ENCODE data around the gene TSC22D2.

The TSC22D2 gene

DNA sequence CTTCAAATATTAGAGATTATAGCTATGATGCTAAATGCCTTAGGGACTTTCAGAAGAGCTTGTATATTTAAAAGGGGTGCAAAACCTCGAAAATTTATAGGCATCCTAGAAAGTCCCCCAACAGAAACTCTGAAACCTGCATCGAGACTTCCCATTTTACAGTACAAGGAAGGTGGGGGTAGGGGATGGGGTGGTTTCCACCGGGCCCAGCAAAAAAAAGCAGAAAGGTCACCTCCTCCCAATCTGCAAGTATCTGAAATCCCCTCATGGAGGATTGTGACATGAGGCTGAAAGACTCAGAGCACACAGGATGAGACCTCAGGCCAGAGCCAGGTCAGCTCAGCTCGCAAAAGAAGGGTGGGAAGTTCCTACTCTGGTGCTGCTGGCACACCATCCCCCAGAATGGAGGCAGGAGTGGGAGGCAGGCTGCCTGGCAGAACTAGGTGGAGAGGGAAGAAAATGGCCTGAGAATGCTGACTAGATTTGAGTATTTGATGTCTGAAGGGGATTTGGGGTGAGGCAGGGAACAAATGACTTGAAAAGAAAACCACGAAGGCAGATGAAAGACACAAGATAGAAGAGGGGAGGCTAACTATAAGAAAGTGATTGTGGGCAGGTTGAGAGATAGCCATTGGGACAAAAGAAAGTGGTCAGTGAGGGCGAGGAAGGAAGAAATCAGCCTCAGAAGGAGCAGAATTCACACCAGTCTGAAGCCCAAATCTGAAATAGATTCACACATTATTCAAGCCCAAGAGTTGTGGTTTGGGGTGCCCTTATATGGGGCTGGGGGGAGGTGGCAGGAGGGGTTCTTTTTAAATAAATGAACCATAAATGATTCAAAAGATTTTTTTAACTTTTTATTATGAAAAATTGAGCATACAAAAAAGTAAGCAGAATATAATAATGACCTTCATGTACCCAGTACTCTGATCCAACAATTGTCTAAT lies 22.5 kb upstream of the TSC22D2 start:
- DNase-seq: no peak

DNA sequence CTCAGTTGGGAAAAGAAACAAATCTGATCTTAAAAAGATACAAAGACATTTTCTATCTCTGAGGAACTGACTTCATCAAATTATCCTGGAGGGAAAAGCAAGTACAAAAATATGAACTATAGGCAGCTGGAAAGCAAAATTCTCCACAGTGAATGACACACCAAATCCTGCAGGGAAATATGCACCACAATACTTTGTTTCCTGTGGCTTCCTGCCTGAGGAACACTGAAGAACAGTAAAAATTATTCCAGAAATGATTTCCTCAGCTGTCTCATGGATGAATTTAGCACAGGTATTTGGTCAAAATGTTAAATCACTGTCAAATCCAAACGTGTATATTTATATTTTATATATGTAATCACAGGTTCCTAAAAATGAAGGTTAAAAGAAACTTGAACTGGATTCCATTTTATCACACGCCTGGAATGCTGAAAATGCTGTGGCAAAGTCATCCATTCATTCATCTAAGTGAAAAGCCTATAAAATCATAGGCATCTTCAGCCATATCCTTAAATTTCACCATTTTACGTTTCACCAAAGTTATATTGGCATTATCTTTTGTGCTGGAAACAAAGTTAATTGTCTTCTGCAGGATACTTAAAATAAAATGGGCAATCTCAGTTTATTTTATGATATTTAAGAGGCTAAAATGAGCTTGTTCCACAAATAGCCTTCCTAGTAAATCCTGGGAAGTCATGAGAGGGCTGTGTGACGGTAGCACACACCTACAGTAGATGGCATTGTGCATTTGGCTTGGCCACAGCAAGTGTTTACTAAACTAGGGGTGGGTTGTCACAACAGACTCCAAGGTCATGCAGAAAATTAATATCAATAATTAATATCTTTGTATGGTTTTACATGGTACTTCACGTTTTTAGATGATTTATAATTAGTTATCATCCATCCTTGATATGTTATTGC lies 19.3 kb upstream of the TSC22D2 start:
- DNase-seq: no peak

DNA sequence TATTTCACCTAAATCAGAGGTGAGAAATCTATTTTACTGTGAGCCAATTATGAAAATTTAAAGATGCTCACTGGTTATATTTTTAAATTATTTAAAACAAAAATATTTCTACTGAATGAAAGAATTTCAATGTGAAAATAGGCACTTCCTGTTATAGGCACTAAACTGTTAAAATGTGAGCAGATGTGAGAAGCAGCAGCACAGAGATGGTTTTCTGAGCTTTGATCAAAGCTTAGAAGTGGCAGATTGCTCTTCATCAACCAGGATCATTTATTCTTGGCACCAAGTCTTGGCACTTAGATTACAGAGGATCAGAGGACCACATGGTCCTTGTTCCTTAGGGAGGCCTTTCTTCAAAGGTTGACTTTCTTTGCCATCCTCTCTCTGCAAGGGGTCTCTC lies 18.0 kb upstream of the TSC22D2 start:
- DNase-seq: no peak

DNA sequence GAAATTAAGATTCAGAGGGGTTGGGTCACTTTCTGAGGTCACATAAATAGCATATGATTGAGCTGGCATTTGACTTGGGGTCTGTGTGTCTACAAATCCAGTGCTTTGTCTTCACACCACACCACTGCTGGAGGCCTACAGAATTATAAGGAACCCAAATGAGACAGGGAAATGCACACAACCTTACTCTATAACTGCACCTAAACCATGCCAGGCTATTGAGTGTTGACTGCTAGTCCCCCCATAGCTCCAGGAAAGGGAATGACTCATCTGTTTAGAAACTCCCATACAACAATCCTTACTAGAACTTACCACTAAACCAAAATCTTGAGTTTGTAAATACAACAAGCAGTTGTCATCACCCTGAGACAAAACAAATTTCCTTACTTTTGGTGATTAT lies 16.9 kb upstream of the TSC22D2 start:
- DNase-seq: no peak

DNA sequence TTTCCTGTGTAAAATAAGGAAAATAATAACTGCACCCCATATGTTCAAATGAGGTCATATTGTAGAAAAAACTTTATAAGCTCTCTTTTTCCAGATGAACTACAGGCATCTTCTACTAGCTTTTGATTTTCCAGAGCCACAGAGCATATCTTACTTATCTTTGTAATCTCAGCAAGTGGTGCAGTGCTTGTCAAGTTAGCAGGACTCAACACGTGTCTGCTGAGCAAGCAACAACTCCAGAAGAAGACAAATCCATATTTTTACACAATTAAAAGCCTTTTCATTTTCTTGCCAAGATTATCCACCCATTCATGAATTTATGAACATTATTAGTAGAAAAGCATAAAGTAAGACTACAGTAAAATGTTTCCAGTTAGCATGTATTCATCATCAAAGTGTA lies 14.4 kb upstream of the TSC22D2 start:
- DNase-seq: no peak

DNA sequence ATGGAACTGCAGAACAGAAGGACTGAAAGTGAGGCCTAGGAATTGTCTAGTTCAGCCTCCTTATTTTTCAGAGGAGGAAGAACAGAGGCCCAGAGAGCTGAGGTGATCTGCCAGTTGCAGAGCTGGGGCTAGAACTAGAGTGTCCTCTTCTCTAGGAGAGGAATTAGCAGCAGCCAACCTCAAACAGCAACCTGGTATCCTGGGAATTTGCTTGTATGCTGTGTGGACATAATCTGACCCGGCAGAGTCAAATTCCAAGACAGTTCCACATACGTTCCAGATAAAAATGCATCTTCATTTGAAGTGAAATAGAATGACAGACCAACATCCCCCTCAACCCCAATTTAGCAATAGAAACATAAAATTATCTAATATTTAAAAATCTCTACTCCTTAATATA lies 13.5 kb upstream of the TSC22D2 start:
- no peak for DNase-seq

DNA sequence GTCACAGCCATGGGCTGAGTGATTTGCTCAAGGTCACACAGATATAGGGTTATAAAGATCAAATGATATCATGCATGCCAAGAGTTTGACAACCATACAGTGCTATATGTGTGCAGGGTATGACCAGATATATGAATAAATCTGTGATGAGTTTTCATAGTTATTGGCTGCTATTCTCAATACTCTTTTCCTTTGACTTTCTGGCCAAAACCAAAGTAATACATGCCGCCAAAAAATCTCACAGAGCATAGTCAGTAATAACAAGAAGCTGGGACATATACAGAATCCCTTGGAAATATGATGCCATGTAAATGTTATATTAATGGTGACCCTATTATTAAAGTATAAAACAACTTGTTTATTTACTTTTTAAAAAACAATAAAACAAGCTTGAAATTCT lies 11.6 kb upstream of the TSC22D2 start:
- no peak for DNase-seq

DNA sequence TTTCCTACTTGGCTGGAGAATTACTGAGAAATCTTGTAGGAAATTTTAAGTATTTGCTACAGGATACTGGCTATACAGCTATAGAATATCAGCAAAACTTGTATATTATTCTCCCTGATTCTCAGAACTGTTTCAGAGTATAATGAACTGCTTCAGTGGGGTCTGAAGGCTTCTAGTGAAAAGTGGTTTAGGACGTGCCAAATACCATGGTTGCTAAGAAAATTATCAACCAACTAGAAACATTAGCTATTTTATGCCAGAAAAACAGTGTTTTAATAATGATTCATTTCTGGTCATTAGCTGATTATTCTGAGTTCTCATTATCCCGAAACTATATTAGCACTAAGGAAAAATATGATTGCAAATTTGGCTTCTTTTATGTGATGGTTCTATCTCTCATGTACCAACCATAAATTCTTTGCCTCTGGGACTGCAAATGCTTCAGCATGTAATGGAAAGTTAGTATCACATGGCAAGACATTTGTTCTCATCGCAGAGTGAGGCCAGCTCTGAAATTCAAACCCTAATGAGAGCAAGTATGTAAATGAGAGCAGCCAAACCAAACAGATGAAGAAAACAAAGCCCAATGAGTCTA lies 11.0 kb upstream of the TSC22D2 start:
- no peak for DNase-seq

DNA sequence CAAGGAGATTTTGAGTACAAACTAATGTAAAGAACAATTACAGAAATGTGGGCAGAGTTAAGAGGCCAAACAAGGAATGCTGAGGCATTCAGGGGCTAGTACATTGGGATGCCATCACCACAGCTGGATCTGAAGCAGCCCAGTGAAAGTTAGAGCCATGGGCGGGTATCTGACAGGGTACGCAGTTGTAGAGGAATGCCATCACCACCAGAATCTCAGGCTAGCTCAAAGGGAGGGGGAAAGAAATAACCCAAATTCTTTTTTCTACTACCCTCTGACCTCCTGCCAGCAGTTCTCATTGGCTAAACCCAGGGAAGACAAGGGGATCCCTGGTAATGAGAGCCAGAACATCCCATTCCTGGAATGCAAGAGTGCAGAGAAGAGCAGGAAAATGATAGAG lies 9.0 kb upstream of the TSC22D2 start:
- no peak for DNase-seq

DNA sequence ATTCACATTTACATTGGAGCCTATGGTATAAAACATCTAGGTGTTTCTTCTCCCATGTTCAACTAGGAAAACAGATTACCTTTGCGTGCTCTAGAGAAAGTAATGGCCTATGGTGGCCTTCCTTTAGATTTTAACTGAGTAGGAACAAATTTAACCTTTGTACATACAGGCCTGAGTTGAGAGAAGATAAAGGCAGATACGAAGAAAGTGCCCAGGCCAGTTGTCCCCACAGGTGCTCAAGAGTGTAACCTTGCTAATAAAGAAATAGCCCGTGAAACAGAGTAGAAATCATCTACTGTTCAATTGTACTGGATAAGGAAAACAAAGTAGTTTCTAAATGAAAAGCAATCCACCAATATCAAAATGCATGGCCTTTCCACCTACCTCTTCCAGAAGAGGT lies 6.8 kb upstream of the TSC22D2 start:
- DNase-seq: no peak

DNA sequence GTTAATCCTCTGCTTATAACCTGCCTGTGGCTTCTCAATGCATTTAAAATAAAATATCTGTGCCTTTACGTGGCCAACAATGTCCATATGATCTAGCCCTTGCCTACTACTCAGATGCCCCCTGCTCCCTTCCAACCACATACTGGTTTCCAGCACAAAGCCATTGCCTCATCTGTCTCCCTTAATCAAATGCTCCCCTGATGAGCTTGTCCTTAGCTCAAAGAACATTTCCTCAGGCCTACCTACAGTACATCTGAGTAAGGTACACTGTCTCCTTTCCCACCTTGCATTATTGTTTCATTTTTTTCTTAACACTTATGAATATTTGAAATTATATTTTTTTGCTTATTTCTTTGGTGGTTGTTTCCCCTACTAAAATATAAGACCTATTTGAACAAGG lies 5.9 kb upstream of the TSC22D2 start:
- DNase-seq: no peak

DNA sequence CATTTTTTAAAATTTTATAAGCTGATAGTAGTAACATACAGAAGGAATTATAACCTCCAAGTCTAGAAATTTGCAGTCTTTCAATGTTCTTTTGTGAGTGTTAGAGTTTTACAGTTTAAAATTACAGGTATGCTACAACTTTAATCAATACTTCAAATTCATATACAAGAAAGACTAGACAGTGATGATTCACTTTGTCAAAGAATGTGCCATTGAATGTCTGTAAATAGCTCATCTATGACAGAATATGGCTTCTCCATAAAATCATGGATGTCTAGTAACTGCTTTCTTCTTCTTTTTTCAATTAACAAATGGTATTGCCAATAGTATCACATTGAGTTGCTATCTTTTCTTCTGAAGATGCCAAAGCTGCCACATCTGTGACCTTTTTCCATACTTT lies 4.1 kb upstream of the TSC22D2 start:
- DNase-seq: no peak

DNA sequence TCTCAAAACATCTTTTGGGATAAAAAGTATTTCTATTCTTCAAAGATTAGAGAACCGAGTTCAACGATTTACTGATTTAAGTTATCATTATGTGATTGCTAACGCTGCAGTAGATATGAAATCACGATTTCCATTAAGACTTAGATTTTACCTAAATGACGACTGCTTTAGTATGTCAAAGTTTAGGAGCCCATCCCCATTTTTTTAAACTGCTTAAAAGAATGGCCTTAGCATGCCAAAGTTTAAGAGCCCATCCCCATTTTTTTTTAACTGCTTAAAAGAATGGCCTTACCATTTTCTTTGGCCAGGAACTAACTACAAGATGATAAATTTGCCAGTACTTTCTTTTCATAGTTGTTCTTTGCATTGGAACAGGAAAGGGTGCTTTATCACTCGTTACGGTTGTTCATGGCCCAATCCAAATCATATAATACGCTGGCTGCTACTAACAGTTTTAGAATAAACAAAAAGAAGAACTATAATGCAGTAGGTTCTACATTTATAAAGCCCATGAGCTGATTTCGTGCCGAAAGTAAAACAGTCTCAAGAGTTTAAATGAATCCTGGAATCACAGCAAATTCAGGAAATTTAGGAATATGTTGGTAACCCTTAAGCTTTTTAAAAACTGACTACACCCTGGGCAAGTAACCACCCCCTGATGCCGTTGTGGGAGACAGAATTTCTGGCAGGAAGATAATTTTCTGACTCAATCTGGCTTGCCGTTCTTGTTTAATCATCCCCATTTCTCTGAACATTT lies 869 bp upstream of the TSC22D2 start:
- no peak for DNase-seq

DNA sequence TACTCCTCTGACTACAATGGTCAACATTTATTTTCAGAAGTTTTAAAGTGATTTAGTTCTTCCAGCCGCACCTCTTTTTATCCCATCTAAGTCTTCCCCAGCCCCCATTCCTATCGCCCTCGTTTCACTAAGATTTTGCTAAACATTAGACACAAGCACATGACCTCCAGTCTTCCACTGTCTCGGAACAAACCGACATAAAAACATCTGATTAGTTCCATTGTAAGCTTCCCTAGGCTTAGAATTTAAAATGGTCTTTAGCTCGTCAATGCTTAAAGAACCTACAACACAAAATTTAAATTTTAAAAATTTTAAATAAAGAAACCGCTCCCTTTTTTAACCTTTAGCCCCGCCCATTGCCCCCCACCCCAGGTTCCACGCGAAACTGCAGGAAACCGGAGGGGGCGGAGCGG lies 284 bp upstream of the TSC22D2 start:
- DNase-seq: peak; percentile 89

DNA sequence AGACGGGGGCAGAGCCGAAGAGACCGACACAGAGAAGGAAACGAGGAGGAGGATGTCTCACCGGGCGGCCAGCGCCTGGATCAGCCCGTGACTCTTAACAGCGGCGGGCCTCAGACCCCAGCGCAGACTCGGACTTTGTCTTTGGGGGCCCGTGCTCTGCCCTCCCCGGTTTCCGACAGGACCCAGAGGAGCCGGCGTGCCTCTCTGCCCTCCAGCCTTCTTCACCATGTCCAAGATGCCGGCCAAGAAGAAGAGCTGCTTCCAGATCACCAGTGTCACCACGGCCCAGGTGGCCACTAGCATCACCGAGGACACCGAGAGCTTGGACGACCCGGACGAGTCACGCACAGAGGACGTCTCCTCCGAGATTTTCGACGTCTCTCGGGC lies 1.0 kb downstream of the TSC22D2 start:
- peak; percentile 56 for DNase-seq

DNA sequence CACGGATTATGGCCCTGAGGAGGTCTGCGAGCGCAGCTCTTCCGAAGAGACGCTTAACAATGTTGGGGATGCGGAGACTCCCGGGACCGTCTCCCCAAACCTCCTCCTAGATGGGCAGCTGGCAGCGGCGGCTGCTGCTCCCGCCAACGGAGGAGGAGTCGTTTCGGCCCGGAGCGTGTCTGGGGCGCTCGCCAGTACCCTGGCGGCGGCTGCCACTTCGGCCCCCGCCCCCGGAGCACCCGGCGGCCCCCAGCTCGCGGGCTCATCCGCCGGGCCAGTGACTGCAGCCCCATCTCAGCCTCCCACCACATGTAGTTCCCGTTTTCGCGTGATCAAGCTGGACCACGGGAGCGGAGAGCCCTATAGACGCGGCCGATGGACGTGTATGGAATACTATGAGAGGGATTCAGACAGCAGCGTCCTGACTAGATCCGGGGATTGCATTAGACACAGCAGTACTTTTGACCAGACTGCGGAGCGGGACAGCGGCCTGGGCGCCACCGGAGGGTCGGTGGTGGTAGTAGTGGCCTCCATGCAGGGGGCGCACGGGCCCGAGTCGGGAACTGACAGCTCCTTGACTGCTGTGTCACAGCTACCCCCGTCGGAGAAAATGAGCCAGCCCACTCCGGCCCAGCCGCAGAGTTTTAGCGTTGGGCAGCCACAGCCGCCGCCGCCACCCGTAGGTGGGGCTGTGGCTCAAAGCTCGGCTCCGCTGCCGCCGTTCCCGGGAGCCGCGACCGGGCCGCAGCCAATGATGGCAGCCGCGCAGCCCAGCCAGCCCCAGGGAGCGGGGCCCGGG lies 1.6 kb downstream of the TSC22D2 start:
- DNase-seq: peak; percentile 79

DNA sequence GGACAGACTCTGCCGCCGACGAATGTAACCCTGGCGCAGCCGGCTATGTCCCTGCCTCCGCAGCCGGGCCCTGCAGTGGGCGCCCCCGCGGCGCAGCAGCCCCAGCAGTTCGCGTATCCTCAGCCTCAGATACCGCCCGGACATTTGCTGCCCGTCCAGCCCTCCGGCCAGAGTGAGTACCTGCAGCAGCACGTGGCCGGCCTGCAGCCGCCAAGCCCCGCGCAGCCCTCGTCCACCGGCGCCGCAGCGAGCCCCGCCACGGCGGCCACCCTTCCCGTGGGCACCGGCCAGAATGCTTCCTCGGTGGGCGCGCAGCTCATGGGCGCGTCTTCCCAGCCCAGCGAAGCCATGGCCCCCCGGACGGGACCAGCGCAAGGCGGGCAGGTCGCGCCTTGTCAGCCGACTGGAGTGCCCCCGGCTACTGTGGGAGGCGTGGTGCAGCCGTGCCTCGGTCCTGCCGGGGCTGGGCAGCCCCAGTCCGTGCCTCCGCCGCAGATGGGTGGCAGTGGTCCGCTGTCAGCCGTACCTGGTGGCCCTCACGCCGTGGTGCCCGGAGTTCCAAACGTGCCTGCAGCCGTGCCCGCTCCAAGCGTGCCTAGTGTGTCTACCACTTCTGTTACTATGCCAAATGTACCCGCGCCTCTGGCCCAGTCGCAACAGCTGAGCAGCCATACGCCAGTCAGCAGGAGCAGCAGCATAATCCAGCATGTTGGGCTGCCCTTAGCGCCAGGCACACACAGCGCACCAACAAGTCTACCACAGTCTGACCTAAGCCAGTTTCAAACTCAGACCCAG lies 2.4 kb downstream of the TSC22D2 start:
- DNase-seq: peak; percentile 72

DNA sequence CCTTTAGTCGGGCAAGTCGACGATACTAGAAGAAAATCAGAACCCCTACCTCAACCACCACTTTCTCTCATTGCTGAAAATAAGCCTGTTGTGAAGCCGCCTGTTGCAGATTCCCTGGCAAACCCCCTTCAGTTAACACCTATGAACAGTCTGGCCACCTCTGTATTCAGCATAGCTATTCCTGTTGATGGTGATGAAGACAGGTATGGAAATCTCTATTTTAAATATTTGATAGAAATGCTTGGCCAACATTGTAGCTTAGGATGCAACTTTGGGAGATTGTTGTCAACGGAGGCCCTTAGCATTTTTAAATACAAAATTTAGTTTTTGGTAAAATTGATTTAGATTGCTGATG lies 3.0 kb downstream of the TSC22D2 start:
- peak; percentile 70 for DNase-seq

DNA sequence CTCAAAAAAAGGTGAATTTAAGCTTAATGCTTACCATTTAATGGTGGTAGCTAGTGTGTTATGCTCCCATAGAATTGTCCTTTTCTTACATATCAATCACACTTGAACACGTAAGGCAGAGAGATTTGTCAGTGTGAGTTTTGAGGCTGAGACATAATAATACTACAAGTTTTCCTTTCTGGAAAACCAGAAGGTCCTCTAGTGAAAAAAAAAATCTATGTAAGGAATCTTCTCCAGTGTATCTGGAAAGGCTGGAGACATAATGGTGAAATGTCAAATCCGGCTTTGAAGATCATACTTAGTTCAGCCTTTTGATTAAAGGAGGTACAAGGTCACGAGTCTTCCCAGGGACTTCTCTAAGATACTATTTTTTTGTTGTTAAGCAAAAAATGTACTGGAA lies 3.4 kb downstream of the TSC22D2 start:
- DNase-seq: peak; percentile 15

DNA sequence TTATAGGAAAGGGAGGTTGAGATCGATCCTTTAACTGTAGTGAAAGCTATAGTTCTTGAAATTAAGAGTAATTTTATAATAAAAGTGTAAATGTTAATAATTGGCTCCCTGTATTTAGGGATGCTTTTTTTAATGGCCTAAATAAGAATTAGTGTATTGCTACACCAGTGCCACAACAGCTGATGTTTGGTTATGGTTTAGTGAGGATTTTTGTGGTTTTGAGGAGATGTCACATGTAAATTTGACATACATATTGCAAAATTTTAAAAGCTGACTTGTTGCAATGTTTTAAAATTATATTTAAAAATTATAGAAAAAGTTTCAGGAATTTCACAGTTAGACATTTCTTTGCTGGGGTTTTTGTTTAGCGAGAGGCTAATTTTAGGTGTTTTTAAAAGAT lies 3.9 kb downstream of the TSC22D2 start:
- DNase-seq: no peak

Measured in NCI-H82 (cell line).